HG03066 (cell line): Measurements from ENCODE around the gene D2HGDH.
"Not testable (repeated sequence)": the region's sequence is repeated elsewhere in the genome, so short reads cannot be mapped to it uniquely, and the experiment has no call there.

Experiments
- ATAC-seq: cut with Tn5 transposase; IDR thresholded peaks from one replicate; pipeline ENCODE4 v1.9.1; 2021; ENCODE audit warnings: low read depth; ENCODE audit not compliant: unreplicated experiment

Gene D2HGDH

GRCh38 chr2:241748468-241749256 lies 14.2 kb downstream of the D2HGDH start:
- ATAC-seq, result no peak

- no peak for ATAC-seq
Observed at GRCh38 chr2:241750076-241750840, 15.8 kb downstream of the D2HGDH start.

- no peak for ATAC-seq
Observed at GRCh38 chr2:241751152-241751551, 16.7 kb downstream of the D2HGDH start.

DNA sequence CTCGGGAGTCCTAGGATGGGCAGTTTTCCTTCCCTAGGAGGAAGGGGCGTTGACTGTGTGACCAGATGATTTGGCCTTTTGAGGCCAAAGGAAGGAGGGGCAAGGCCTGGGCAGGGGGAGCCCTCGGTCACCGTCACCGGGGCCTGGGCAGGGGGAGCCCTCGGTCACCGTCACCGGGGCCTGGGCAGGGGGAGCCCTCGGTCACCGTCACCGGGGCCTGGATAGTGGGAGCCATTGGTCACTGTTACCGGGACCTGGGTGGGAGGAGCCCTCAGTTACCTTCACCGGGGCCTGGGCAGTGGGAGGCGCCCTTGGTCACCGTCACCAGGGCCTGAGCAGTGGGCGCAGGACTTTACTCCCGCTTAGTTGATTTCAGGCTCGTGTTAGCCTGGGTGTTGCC lies 17.3 kb downstream of the D2HGDH start:
- ATAC-seq, result no peak

DNA sequence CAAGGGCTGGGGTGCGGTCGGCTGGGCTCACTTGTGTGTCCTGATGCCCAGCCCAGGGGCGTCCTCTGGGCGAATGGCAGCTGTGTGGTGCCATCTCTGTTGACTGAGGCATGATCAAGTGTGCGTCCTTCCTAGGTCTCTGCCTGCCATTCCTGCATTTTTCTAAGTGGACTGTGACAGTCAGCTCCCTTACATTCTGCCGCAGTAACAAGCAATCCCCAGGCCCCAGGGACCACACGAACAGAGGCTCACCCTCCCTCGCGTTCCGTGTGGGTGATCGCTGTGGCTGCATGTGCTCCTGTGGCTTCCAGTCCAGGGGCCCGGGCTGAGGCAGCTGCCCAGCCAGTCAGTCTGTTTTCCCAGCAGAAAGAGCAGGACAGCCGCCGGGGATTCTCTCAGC lies 17.8 kb downstream of the D2HGDH start:
- ATAC-seq, result no peak

- ATAC-seq, result no peak
Observed at GRCh38 chr2:241752689-241753276, 18.4 kb downstream of the D2HGDH start.

DNA sequence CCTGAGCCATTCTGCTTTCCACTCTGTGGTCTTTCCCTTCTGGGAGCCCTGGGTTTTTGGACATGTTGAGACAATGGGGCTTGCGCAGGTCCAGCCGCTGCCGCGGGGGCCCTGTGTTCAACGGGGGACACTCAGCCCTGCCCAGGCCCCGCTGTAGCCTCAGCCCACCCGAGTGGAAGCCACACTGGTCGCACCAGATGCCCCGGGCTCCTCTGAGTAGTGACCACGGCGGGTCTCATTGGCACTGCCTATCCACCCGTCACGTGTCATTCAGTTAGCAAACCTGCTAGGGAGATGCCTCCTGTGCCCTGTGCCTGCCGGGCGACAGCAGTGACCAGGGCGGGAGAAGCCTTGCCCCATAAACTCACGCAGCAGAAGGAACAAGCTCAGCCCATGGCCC lies 19.1 kb downstream of the D2HGDH start:
- ATAC-seq, result no peak

DNA sequence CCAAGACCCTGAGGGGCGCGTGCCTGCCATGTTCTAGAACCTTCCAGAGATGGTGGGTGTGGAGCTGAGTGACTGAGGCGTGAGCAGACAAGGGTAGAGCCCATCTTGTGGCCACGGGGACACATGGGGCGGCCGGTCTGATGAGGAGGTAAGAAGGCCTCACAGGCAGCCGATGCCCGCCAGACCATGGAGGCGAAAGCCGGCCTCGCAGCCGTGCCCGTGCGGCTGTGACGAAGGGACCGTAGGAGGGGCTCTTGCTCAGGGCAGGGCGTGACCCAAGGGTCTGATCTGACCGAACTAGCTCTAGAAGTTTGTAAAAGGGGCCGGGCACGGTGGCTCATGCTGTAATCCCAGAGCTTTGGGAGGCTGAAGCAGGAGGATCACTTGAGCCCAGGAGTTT lies 19.6 kb downstream of the D2HGDH start:
- ATAC-seq, result no peak

DNA sequence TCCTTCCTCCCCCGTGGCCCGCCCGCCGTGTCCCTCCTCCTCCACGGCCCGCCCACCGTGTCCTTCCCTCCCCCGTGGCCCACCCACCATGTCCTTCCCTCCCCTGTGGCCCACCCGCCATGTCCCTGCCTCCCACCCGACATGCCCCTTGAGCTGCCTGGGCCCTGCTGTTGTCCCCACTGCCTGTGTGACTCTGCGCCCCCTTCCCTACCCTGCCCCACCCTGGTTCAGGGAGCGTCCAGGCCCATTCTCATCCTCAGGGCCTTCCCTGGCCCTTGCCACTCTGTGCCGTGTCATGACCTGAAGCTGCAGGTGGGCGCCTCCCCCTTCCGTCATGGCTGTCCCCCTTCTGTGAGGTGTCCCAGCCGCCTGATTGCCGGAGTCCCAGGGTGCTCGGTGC lies 20.7 kb downstream of the D2HGDH start:
- no peak for ATAC-seq

DNA sequence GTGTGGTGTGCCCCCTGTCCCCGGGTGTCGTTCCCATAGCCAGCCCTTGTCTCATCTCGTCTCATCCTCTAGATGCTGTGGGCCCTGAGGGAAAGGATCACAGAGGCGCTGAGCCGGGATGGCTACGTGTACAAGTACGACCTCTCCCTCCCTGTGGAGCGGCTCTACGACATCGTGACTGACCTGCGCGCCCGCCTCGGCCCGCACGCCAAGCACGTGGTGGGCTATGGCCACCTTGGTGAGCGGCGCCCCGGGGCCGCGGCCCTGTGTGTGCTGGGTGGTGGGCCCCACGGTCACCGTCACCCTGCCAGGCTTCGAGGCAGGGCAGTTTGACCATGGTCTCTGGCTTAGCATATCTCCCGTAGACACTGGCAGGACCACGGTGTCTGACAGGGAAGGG lies 21.3 kb downstream of the D2HGDH start:
- ATAC-seq, result no peak

GRCh38 chr2:241759067-241759807 lies 24.8 kb downstream of the D2HGDH start:
- ATAC-seq, result no peak

DNA sequence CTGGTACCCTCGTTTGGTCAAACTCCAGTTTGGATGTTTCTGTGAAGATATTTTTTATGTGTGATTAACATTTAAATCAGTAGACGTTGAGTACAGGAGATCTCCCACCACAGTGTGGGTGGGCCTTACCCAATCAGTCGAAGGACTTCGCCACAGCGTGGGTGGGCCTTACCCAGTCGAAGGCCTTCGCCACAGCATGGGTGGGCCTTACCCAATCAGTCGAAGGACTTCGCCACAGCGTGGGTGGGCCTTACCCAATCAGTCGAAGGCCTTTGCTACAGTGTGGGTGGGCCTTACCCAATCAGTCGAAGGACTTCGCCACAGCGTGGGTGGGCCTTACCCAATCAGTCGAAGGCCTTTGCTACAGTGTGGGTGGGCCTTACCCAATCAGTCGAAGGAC lies 25.5 kb downstream of the D2HGDH start:
- not testable (repeated sequence) for ATAC-seq

GRCh38 chr2:241760301-241760771 lies 25.9 kb downstream of the D2HGDH start:
- no peak for ATAC-seq

- no peak for ATAC-seq
Observed at GRCh38 chr2:241762321-241762932, 28.0 kb downstream of the D2HGDH start.

GRCh38 chr2:241762933-241763369 lies 28.5 kb downstream of the D2HGDH start:
- no peak for ATAC-seq

GRCh38 chr2:241763551-241764274 lies 29.3 kb downstream of the D2HGDH start:
- ATAC-seq, result no peak

- ATAC-seq, result no peak
Observed at GRCh38 chr2:241764275-241765241, 30.1 kb downstream of the D2HGDH start.

GRCh38 chr2:241767464-241768250 lies 33.2 kb downstream of the D2HGDH start:
- no peak for ATAC-seq
